ENCODE measurements around the gene SCRN2.

Gene SCRN2

GRCh38 chr17:47819475-47819874 is 21.6 kb downstream of the SCRN2 start:
- DNase-seq, result no peak

DNA sequence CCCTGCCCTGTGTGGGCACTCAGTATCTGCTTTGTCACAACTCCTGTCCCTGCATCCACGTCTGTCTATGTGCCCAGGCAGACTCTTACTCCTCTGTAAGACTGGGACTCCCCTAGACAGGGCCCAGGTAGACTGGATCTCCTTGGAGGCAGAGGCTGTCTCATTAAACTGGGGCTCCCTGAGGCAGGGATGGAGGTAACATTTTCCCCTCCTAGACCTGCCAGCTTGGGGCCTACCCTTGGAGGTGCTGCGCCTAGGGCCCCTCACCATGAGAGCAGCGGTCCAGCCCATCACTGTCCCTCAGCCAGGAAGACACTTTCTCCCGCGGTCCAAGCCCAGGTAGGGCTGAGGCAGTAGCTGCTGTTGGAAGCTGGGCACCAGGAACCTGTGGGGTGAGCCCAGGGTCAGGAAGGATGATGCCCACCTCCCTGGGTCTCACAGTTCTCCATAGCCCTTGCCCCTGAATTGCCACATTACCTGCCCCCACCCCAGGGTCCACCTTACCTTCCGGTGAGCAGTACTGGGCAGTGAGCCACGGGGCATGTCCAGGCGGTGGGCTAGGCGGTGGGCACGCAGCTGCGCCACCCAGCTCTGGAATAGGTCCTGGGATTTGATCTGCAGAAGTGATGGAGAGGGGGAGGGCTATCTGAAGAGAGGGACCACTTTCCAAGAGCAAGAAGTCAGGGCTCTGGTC is 22.9 kb downstream of the SCRN2 start:
- DNase-seq, result no peak

GRCh38 chr17:47816947-47817346 is 24.1 kb downstream of the SCRN2 start:
- DNase-seq, result no peak

DNA sequence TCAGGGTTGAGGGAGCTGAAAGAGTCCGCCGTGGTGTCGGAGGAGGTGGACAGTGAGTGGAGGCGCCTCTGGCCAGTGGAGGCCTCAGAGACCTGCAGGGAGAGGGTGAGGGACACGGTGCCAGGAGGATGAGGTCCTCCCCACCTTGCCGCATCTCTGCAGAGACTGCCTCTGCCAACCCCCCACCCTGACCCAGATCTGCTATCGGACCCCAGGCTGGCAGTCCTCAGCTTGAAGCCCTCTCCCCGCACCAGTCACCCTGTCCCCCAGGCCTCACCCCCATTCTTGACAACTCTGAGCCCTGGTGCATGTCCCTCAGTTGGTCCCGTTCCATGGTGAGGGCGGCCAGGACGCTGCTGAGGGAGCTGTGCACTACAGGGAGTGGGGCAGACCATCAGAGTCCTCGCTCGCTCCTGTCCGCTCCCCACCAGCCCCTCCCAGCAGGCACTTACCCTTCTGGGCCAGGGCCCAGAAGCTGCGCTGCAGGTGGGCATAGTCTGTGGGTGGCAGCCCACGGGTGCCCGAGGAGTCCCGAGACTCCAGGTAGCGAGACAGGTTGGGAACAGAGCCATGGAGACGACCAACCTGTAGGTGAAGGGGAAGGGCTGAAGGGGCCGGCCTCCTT is 24.9 kb downstream of the SCRN2 start:
- no peak for DNase-seq

GRCh38 chr17:47815106-47815918 is 25.8 kb downstream of the SCRN2 start:
- no peak for DNase-seq

DNA sequence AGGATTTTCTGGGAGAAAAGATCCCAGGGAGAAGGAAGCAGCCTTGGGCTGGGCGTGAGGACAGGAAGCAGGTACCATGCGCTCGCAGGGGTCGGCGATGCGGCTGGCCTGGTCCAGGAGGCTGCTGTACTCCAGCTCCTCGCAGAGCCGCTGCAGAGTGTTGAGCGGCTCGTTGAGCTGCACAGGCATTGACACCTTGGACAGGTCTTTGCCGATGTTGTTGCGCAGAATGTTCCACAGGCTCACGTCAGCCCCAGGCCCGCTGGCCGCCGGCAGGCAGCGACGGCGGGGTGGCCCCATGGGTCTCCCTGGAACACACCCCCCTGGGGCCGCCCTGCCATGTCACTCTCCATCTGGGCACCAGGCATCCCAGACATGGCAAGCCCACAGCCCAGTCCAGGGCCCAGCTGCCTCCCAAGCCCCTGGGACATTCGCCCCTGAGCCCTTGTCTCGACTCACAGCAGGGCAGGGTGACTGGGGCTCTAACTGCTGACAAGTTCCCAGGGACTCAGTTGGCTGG is 27.5 kb downstream of the SCRN2 start:
- DNase-seq, result no peak

DNA sequence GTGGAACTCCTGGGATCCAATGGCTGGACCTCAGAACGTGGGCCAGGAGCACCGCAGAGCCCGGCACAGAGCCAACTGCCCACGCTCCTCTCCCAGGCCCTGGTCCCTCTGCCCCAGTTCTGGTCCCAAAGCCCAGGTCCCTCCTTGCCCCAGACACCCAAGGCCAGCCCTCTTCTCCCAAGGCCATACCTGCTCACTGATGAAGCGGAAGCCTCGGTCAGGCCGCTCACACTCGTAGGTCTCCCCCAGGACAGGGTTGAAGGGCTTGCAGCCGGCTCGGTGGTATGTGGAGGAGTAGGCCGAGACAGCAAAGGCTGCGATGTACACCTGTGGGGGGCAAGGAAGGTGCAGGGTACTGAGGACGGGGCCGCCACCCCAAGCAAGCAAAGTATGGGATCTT is 28.0 kb downstream of the SCRN2 start:
- DNase-seq, result no peak

GRCh38 chr17:47812146-47812920 is 28.7 kb downstream of the SCRN2 start:
- no peak for DNase-seq

DNA sequence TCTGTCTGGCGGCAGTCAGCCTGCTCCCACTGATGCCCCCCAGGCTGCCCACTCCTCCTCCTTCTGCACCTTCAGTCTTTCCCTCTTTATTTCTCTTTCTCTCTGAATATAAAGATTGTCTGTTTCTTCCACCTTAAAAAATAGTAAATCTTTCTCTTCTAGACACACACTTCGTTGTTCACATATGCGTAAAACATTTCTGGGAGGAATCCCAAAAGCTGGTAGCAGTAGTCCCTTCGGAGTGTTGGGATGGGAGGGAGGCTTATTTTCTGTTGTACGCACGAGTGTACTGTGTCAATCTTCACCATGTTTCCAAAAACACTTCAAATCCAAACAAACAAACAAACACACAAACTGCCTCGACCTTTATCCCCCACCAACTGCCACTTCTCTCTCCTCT is 29.4 kb downstream of the SCRN2 start:
- DNase-seq, result no peak

DNA sequence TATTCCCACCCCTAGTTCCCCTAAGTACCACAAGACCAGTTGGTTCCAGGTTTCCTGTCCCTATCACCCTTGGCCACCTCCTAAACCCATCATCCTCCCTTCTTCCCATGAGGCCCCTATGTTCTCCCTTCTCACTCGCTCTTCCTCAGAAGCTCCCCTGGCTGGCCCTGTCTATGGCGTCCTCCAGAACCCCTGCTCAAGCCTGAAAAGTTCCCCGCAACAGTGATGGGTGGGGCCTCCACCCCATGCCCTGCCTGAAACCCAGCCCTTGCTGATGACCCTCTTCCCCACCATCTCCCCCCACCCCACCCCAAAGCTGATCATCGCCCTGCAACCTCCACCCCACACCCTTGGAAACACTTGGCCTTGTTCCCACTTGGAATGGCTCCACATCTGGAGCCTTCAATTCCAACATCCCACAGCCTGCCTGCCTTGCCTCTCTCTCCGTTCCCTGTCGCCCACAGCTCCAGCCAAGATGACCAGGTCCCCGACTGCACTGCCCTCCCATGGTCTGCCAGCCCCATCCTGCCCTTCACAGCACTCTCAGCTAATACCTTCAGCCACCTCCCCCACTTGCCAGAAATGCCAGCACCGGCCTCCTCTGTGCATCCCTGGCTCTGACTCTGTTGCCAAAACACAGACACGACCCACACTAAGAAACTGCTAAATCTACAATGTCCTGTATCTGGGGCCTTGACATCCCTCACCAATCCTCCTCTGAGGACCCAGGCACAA is 30.0 kb downstream of the SCRN2 start:
- DNase-seq, result no peak

- DNase-seq, result no peak
These were observed 30.8 kb downstream of the SCRN2 start for GRCh38 chr17:47810200-47810821.

DNA sequence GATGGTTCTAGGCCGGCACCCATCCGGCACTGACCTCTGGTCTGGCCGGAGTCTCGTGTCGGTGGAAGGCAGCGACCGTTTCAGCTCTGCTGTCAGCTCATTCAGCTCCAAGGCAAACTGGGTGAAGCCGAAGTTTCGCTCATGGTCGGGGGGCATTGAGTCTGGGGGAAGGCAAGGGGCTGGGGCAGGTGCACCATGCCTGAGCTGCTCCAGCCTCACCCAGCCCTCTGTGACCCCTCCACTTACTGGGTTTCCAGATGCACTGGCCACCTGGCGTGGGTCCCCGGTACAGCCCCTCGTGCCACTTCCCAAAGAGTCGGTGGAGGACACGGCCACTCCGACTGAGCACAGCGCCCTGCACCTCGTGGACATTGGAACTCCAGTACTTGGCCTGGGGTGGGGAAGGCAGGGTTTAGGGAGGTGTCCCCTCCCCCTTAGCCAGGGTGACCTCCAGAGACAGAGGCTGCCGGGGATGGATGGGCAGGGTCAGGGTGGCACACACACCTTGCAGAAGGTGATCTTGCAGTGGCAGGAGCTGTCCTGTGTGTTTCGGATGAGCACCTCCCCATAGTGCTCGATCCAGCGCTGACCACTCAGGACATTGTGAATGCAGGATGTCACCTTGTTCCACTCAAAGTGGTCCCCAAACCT is 32.1 kb downstream of the SCRN2 start:
- DNase-seq, result no peak

- no peak for DNase-seq
These were observed 32.8 kb downstream of the SCRN2 start for GRCh38 chr17:47808036-47808829.

DNA sequence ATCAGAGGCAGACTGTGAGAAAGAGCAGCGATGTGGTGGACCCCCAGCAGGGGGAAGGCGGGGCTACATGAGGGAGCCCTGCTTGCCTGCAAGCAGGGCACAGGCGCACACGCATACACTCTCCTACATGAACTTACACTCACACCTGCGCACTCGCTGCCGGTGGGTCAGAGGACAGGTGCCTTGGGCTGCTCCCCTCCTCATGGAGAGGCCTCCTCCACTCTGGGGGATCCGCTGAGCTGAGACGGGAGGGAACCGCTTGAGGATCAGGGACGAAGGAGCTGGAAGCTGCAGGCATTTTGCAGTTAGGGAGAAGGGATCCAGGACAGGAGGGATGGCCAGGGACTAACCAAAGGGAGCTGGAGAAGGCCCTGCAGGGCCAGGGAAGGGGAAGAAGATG is 33.7 kb downstream of the SCRN2 start:
- DNase-seq, result no peak

DNA sequence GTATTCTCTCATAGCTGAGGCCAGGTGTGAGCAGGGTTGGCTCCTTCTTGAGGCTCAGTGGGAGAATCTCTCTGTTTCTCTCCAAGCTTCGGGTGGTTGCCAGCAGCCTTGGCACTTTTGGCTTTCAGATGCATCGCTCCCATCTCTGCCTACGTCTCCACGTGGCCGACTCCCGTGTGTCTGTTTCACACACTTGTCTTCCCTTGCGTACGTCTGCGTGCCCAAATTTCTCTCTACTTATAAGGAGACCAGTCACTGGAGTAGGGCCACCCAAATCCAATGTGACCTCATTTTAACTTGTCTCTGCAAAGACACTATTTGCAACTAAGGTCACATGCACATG is 34.2 kb downstream of the SCRN2 start:
- DNase-seq, result no peak

GRCh38 chr17:47806026-47806912 is 34.8 kb downstream of the SCRN2 start:
- no peak for DNase-seq

DNA sequence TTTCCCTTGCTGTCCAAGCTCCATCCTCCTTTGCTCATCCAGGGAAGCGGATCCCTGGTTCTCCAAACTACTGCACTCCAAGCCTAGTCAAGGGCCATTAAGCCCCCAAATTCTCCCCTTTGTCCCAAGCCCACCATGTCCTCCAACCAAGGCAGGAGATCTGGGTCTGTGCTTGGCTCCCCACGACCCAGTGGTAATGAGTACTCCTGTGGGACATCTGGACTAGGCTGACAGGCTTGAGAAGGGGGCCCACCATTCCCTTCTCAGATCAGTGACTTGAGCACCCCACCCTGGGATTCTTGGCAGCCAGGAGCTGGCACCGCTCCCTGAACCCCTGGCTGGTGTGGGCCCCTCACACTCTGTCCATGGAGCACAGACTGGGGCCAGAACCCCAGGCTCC is 36.6 kb downstream of the SCRN2 start:
- no peak for DNase-seq

- DNase-seq, result no peak
These were observed 37.3 kb downstream of the SCRN2 start for GRCh38 chr17:47803751-47804150.

- no peak for DNase-seq
These were observed 37.9 kb downstream of the SCRN2 start for GRCh38 chr17:47803201-47803600.
